ENCODE data around the gene ZNF808. TPM values are rescaled to one million over a fixed set of nuclear protein-coding genes. Genes with fewer than 3 reads are reported as not detected.
"Not testable (repeated sequence)": the region's sequence is repeated elsewhere in the genome, so short reads cannot be mapped to it uniquely, and the experiment has no call there.

ZNF808 gene
- total and polyA plus RNA-seq, 2 of the 4 experiments (the other 2 are of a cell fraction) = 3.6 to 19.9 TPM

- Histone ChIP-seq H3K4me2 (ENCODE audit: low read depth, low read length) (peak overlapping the region; percentile 93), H4K8ac (ENCODE audit: low read depth in 2 of 2, low read length in 2 of 2) (peak overlapping the region in 1 of 2 experiments; percentile 48; a peak in 1 of 4 replicates), H2AFZ (replicated peaks; ENCODE audit: low read length, poor library complexity) (peak overlapping the region; percentile 78), H2AK9ac (replicated peaks; ENCODE audit: low read depth, low read length, poor library complexity) (peak overlapping the region; percentile 42), H3K9ac (ENCODE audit: low read depth, low read length) (peak overlapping the region; percentile 37; the same call in 1 of the 2 replicates), H3K79me1 (ENCODE audit: low read depth in 1 of 2, low read length in 2 of 2) (peaks cover 26 to 30% of the 10 kb centered on the region in 2 experiments), H3K4me3 (ENCODE audit: insufficient read depth, low read depth, low read length) (peak overlapping the region; percentile 57)
- H4K5ac ChIP-seq (ENCODE audit: low read depth, low read length); H3K14ac ChIP-seq (replicated peaks; ENCODE audit: low read depth, low read length); H3K56ac ChIP-seq (ENCODE audit: extremely low read depth, insufficient read depth, low read length); BruUV-seq (replicated peaks); H2BK15ac ChIP-seq (ENCODE audit: low read depth, low read length); DNase-seq; H2AK5ac ChIP-seq (ENCODE audit: low read depth, low read length); H3K4me1 ChIP-seq (ENCODE audit: control insufficient read depth, insufficient read depth, low read length); H3K23ac ChIP-seq (ENCODE audit: low read depth, low read length); H3K27me3 ChIP-seq (ENCODE audit: control insufficient read depth, insufficient read depth, low read length); CTCF ChIA-PET; H2BK120ac ChIP-seq (ENCODE audit: low read depth, low read length); H3K4ac ChIP-seq (ENCODE audit: low read depth, low read length); H2BK5ac ChIP-seq (ENCODE audit: low read depth, low read length, poor library complexity, severe bottlenecking); H2BK20ac ChIP-seq (ENCODE audit: low read depth, low read length); H3K9me1 ChIP-seq (ENCODE audit: insufficient read depth, low read length); H4K91ac ChIP-seq (ENCODE audit: insufficient read depth, low read depth, low read length); H3K18ac ChIP-seq (ENCODE audit: low read depth, low read length); H3K9me3 ChIP-seq (ENCODE audit: control insufficient read depth, insufficient read depth, low read length); POLR2A ChIA-PET (ENCODE audit: unreplicated experiment); H3K36me3 ChIP-seq (ENCODE audit: control insufficient read depth, insufficient read depth, low read length); in situ Hi-C loops (cut with MboI; ENCODE audit: low sequenced_read_pairs); H4K20me1 ChIP-seq (ENCODE audit: insufficient read depth, low read length); dilution Hi-C loops (cut with HindIII; ENCODE audit: low sequenced_read_pairs, unreplicated experiment); H3K27ac ChIP-seq (ENCODE audit: insufficient read depth, low read length): not testable (repeated sequence)
- 8% methylated on average over 4 of the region's 15 CpGs; no CpG with 5 or more reads in 1 of the 2 experiments for WGBS, 2 experiments (ENCODE audit: extremely low coverage in 2 of 2, insufficient read length in 1 of 2)
- intact Hi-C loops (cut with micrococcal nuclease) = loop anchor here (10.0 kb wide), 1 partner anchor 209 kb away; no protein-coding TSS in a partner anchor
- ATAC-seq (ENCODE audit: low read depth) = peak; percentile 18
Observed at GRCh38 chr19:52535385-52535770, 7.9 kb downstream of the ZNF808 start.

All from IMR-90 (cell line).